NCI-H69 (cell line): ENCODE results near the gene ATP8B4.
"Not testable (repeated sequence)": the region's sequence is repeated elsewhere in the genome, so short reads cannot be mapped to it uniquely, and the experiment has no call there.

Source experiments
- DNase-seq: peaks from one replicate; lab custom pipeline; 2025; lab: John Stamatoyannopoulos, UW

The ATP8B4 gene, protein sequence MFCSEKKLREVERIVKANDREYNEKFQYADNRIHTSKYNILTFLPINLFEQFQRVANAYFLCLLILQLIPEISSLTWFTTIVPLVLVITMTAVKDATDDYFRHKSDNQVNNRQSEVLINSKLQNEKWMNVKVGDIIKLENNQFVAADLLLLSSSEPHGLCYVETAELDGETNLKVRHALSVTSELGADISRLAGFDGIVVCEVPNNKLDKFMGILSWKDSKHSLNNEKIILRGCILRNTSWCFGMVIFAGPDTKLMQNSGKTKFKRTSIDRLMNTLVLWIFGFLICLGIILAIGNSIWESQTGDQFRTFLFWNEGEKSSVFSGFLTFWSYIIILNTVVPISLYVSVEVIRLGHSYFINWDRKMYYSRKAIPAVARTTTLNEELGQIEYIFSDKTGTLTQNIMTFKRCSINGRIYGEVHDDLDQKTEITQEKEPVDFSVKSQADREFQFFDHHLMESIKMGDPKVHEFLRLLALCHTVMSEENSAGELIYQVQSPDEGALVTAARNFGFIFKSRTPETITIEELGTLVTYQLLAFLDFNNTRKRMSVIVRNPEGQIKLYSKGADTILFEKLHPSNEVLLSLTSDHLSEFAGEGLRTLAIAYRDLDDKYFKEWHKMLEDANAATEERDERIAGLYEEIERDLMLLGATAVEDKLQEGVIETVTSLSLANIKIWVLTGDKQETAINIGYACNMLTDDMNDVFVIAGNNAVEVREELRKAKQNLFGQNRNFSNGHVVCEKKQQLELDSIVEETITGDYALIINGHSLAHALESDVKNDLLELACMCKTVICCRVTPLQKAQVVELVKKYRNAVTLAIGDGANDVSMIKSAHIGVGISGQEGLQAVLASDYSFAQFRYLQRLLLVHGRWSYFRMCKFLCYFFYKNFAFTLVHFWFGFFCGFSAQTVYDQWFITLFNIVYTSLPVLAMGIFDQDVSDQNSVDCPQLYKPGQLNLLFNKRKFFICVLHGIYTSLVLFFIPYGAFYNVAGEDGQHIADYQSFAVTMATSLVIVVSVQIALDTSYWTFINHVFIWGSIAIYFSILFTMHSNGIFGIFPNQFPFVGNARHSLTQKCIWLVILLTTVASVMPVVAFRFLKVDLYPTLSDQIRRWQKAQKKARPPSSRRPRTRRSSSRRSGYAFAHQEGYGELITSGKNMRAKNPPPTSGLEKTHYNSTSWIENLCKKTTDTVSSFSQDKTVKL

GRCh38 chr15:50119063-50120040 is at the start of gene ATP8B4:
ATP8B4 (minus strand) TSS chr15:50119233; CDS start chr15:50106966, 12,267 bp downstream.
- DNase-seq = no peak

DNA sequence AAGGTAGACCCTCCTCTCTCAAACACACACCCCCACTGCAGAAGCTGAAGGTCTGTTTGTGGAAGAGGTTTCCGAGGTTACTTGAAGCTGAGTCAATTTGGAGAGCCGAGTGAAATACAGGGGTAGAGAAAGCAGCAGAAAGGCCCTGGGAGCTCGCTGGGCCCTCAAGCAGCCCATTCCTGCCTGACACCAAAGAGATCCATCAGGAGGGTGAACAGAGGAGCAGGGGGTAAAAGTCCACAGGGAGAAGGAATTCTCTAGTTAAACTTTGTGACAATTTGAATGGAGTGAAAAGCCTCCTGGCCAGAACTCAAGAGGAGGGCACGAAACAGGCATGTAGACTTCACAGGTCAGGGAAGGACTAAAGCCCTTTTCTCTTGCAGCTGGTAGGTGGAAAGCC is 49.3 kb upstream of the ATP8B4 start:
- no peak for DNase-seq

- no peak for DNase-seq
Observed at GRCh38 chr15:50167110-50167509, 48.1 kb upstream of the ATP8B4 start.

- no peak for DNase-seq
Observed at GRCh38 chr15:50166216-50166615, 47.2 kb upstream of the ATP8B4 start.

- DNase-seq = no peak
Observed at GRCh38 chr15:50164458-50164857, 45.4 kb upstream of the ATP8B4 start.

GRCh38 chr15:50163719-50164410 is 44.8 kb upstream of the ATP8B4 start:
- DNase-seq = no peak

GRCh38 chr15:50162969-50163718 is 44.1 kb upstream of the ATP8B4 start:
- DNase-seq = no peak

DNA sequence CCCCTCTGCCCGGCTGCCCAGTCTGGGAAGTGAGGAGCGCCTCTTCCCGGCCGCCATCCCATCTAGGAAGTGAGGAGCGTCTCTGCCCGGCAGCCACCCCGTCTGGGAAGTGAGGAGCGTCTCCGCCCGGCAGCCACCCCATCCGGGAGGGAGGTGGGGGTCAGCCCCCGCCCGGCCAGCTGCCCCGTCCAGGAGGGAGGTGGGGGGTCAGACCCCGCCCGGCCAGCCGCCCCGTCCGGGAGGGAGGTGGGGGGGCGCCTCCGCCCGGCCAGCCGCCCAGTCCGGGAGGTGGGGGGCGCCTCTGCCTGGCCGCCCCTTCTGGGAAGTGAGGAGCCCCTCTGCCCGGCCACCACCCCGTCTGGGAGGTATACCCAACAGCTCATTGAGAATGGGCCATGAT is 39.2 kb upstream of the ATP8B4 start:
- not testable (repeated sequence) for DNase-seq

DNA sequence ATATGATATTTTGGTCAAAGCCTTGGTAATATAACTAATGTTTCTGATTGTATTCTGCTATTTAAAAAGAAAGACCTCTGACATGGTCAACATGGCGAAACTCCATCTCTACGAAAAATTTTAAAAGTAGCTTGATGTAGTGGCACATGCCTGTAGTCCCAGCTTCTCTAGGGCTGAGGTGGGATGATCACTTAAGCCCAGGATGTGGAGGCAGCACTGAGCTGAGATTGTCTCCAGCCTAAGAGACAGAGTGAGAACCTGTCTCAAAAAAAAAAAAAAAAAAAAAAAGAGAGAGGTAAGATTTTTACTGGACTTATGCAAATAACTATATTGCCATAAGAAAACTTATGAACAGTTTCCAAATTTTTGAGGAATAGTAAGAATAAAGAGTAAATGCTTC is 32.4 kb upstream of the ATP8B4 start:
- no peak for DNase-seq

- no peak for DNase-seq
Observed at GRCh38 chr15:50150851-50151250, 31.8 kb upstream of the ATP8B4 start.

GRCh38 chr15:50150349-50150748 is 31.3 kb upstream of the ATP8B4 start:
- DNase-seq = no peak

- no peak for DNase-seq
Observed at GRCh38 chr15:50149090-50149489, 30.1 kb upstream of the ATP8B4 start.

- DNase-seq = peak; percentile 69
Observed at GRCh38 chr15:50148362-50148963, 29.4 kb upstream of the ATP8B4 start.

DNA sequence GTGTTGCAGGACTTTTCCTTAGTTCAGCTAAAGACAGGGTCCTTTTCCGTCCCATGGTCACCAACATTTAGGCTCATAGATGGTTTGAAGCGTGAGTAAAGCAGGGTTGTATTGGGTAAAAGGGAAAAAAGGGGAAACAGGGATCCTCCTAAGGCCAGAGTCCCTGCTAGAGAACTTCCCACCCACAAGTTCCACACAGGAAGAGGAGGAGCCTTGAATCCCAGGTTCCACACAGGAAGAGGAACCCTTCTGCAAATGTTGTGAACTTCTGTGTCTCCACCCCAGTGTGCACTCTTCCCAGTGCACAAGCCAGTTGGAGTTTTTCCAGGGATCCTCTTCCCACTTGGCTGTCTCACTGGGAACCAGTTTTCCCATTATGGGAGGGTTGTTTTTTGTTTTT is 27.6 kb upstream of the ATP8B4 start:
- no peak for DNase-seq

DNA sequence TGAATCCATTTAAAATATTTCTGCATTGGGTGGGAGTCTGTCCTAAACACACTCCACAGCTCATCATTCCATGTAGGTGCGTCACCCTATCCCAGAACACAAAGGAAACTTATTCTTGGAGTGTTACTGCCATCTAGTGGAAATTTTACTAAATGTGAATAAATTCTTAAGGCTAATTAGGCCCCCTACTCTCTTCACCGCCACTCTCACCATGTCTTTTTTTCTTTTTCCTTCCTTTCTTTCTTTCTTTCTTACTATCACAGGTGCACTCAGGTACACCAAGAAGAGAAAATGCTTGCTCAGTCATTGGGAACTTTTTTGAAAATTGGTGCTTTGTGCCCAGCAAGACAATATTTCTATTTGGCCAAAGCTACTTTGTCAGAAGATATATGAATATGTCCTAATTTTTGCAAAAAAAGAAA is 26.4 kb upstream of the ATP8B4 start:
- peak; percentile 80 for DNase-seq

DNA sequence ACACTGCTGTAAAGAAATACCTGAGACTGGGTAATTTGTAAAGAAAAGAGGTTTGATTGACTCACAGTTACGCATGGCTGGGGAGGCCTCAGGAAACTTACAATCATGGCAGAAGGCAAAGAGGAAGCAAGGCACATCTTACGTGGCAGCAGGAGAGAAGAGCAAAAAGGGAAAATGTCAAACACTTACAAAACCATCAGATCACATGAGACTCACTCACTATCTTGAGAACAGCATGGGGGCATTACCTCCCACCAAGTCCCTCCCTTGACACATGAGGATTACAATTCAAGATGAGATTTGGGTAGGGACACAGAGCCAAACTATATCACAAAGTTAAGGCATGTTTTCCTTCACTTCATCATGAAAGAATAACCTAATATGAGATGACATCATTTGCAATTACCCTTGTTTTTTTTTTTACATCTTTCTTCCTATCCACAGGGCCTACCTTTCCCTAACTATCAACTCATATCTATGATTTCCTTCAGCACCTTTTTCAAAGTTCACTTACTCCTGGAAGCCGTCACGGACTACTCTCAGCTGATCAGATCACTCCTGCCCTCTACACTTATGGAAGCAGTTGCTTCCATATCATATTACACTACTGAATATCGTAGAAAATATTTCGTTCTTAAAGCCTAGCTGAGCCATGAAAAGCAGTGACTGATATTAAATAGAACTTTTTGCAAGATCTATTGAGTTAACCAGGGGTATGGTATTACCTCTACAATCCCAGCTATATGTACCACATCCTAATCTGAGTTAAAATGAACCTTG is 25.5 kb upstream of the ATP8B4 start:
- DNase-seq = no peak

GRCh38 chr15:50143255-50143860 is 24.3 kb upstream of the ATP8B4 start:
- no peak for DNase-seq

- DNase-seq = no peak
Observed at GRCh38 chr15:50141856-50142255, 22.8 kb upstream of the ATP8B4 start.
